NCI-H128 (cell line): ENCODE data around the gene GFOD2.
"Not testable (repeated sequence)": the region's sequence is repeated elsewhere in the genome, so short reads cannot be mapped to it uniquely, and the experiment has no call there.

Source experiments
- DNase-seq: peaks from one replicate; lab custom pipeline; 2025; ENCODE audit not compliant: unreplicated experiment; lab: John Stamatoyannopoulos, UW

The GFOD2 gene

GRCh38 chr16:67707210-67707609 lies 11.9 kb downstream of the GFOD2 start:
- no peak for DNase-seq

GRCh38 chr16:67704110-67704509 lies 15.0 kb downstream of the GFOD2 start:
- no peak for DNase-seq

- no peak for DNase-seq
These were observed 15.5 kb downstream of the GFOD2 start for GRCh38 chr16:67703626-67704025.

- DNase-seq: no peak
These were observed 17.0 kb downstream of the GFOD2 start for GRCh38 chr16:67702130-67702529.

- DNase-seq: no peak
These were observed 17.7 kb downstream of the GFOD2 start for GRCh38 chr16:67701420-67701819.

GRCh38 chr16:67699265-67699664 lies 19.9 kb downstream of the GFOD2 start:
- no peak for DNase-seq

GRCh38 chr16:67697422-67698185 lies 21.5 kb downstream of the GFOD2 start:
- DNase-seq: no peak

- DNase-seq: no peak
These were observed 24.5 kb downstream of the GFOD2 start for GRCh38 chr16:67694611-67695010.

- not testable (repeated sequence) for DNase-seq
These were observed 25.4 kb downstream of the GFOD2 start for GRCh38 chr16:67693517-67694285.

GRCh38 chr16:67685388-67686112 lies 33.6 kb downstream of the GFOD2 start:
- no peak for DNase-seq

GRCh38 chr16:67683767-67684166 lies 35.3 kb downstream of the GFOD2 start:
- DNase-seq: no peak

GRCh38 chr16:67679935-67680897 lies 38.9 kb downstream of the GFOD2 start:
- DNase-seq: no peak

- no peak for DNase-seq
These were observed 40.6 kb downstream of the GFOD2 start for GRCh38 chr16:67678354-67679023.

- no peak for DNase-seq
These were observed 41.4 kb downstream of the GFOD2 start for GRCh38 chr16:67677712-67678111.

GRCh38 chr16:67676939-67677338 lies 42.2 kb downstream of the GFOD2 start:
- DNase-seq: no peak

GRCh38 chr16:67676516-67676915 lies 42.6 kb downstream of the GFOD2 start:
- DNase-seq: no peak

GRCh38 chr16:67675999-67676398 lies 43.1 kb downstream of the GFOD2 start:
- no peak for DNase-seq

GRCh38 chr16:67675579-67675935 lies 43.6 kb downstream of the GFOD2 start:
- DNase-seq: no peak

GRCh38 chr16:67674851-67675578 lies 44.1 kb downstream of the GFOD2 start:
- DNase-seq: no peak
